ENCODE results near the gene EDRF1. TPM values are rescaled to one million over a fixed set of nuclear protein-coding genes. Genes with fewer than 3 reads are reported as not detected.

Gene EDRF1
- total and polyA plus RNA-seq, 2 of the 13 experiments (the other 11 are each of a cell fraction or from before 2014, with no cell fraction given), result 16.9 to 26.7 TPM

- TF ChIP-seq ZNF281 (CRISPR knock-in tag; IDR thresholded peaks at IDR 0.05; ENCODE audit: borderline replicate concordance) (0 out of 2 replicates have a peak, but pooled peaks have one; percentile 24), ZNF343 (CRISPR knock-in tag; IDR thresholded peaks at IDR 0.05) (peak; percentile 70; the same call in 1 of the 2 replicates), NFYB (CRISPR knock-in tag; IDR thresholded peaks at IDR 0.05) (no peak), DRAP1 (CRISPR knock-in tag; IDR thresholded peaks at IDR 0.05) (peak; percentile 98), ZSCAN29 (CRISPR knock-in tag; conservative IDR thresholded peaks at IDR 0.05) (no peak), HNF4A (CRISPR knock-in tag; IDR thresholded peaks at IDR 0.05) (peak; percentile 4; the same call in 1 of the 2 replicates), ZMYM2 (CRISPR knock-in tag; IDR thresholded peaks at IDR 0.05) (no peak), ZNF180 (CRISPR knock-in tag; IDR thresholded peaks at IDR 0.05; ENCODE audit: borderline replicate concordance, low read depth) (no peak), ZNF597 (CRISPR knock-in tag; IDR thresholded peaks at IDR 0.05) (no peak), WIZ (CRISPR knock-in tag; IDR thresholded peaks at IDR 0.05) (no peak), ZNF792 (CRISPR knock-in tag; IDR thresholded peaks at IDR 0.05) (no peak; the same call in 1 of the 2 replicates), ZNF549 (CRISPR knock-in tag; IDR thresholded peaks at IDR 0.05) (no peak), ZNF337 (CRISPR knock-in tag; IDR thresholded peaks at IDR 0.05; ENCODE audit: borderline replicate concordance, low read depth) (no peak), BCL3 (CRISPR knock-in tag; IDR thresholded peaks at IDR 0.05) (0 out of 2 replicates have a peak, but pooled peaks have one; percentile 50), GTF2F1 (IDR thresholded peaks at IDR 0.05; ENCODE audit: low read length) (no peak), GZF1 (CRISPR knock-in tag; IDR thresholded peaks at IDR 0.05) (no peak), LRRFIP1 (CRISPR knock-in tag; conservative IDR thresholded peaks at IDR 0.05) (no peak), ZNF605 (CRISPR knock-in tag; IDR thresholded peaks at IDR 0.05) (peak; percentile 86), ZNF225 (CRISPR knock-in tag; IDR thresholded peaks at IDR 0.05) (peak; percentile 18), ZNF737 (CRISPR knock-in tag; IDR thresholded peaks at IDR 0.05; ENCODE audit: borderline replicate concordance) (no peak)
Measured at GRCh38 chr10:125719173-125720001, at the start of gene EDRF1 (continued).

All from HepG2 (cell line).